HG02885 (cell line): ENCODE measurements around the gene SCMH1.
"Not testable (repeated sequence)": the region's sequence is repeated elsewhere in the genome, so short reads cannot be mapped to it uniquely, and the experiment has no call there.

Experiments
- ATAC-seq: cut with Tn5 transposase; IDR thresholded peaks from one replicate; pipeline ENCODE4 v1.9.1; 2021; ENCODE audit warnings: mild to moderate bottlenecking; ENCODE audit not compliant: unreplicated experiment, poor library complexity

Gene SCMH1

GRCh38 chr1:41255978-41256377 lies 13.9 kb upstream of the SCMH1 start:
- no peak for ATAC-seq

DNA sequence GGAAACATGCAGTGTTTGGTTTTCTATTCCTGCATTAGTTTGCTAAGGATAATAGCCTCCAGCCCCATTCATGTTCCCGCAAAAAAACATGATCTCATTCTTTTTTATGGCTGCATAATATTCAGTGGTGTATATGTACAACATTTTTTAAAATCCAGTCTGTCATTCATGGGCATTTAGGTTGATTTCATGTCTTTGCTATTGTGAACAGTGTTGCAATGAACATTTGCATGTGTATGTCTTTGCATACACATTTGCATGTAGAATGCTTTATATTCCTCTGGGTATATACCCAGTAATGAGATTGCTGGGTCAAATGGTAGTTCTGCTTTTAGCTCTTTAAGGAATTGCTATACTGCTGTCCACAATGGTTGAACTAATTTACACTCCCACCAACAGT lies 9.0 kb upstream of the SCMH1 start:
- not testable (repeated sequence) for ATAC-seq

DNA sequence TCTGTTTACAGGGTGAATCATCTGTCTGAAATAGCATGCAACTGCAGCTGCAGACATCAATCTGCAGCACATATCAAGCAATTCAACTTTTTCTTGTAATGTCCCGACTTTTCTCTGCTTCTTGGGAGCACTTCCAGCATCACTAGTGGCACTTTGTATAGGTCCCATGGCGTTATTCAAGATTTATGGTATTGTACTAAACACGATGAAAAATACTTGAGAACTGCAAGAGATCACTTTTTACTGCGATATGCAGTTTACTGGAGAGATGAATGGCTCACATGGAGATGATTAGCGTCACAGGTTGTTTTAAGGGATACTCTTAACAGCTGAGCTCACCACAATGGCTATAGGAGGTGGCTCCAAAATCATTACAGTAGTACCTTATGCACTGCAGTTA lies 7.2 kb upstream of the SCMH1 start:
- ATAC-seq: no peak

GRCh38 chr1:41246568-41246967 lies 4.5 kb upstream of the SCMH1 start:
- ATAC-seq: no peak

DNA sequence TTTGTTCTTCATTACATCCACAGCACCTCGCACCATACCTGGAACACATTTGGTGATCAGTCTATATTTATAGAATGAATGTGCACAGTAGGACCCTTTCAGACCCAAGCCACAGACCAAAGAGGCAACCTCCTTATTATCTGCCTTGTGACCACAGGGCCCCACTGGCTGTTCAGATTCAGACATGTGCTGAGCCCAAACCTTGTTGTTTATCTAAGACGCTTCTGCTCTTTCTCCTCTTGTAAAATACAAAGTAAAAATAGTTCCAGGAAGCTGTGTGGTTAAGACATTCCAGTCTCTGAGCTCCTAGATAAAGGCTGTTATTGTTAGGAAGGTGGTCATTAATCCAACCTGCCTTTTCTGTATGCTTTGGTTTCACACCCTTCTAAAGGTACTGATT lies 3.6 kb upstream of the SCMH1 start:
- no peak for ATAC-seq

GRCh38 chr1:41243079-41243385 lies 926 bp upstream of the SCMH1 start:
- no peak for ATAC-seq

GRCh38 chr1:41242342-41243078 lies 404 bp upstream of the SCMH1 start:
- peak; percentile 29 for ATAC-seq

GRCh38 chr1:41241354-41241748 lies 755 bp downstream of the SCMH1 start:
- peak; percentile 62 for ATAC-seq

- ATAC-seq: no peak
Measured at GRCh38 chr1:41240781-41241353, 1.2 kb downstream of the SCMH1 start.

GRCh38 chr1:41239988-41240610 lies 2.0 kb downstream of the SCMH1 start:
- ATAC-seq: no peak

DNA sequence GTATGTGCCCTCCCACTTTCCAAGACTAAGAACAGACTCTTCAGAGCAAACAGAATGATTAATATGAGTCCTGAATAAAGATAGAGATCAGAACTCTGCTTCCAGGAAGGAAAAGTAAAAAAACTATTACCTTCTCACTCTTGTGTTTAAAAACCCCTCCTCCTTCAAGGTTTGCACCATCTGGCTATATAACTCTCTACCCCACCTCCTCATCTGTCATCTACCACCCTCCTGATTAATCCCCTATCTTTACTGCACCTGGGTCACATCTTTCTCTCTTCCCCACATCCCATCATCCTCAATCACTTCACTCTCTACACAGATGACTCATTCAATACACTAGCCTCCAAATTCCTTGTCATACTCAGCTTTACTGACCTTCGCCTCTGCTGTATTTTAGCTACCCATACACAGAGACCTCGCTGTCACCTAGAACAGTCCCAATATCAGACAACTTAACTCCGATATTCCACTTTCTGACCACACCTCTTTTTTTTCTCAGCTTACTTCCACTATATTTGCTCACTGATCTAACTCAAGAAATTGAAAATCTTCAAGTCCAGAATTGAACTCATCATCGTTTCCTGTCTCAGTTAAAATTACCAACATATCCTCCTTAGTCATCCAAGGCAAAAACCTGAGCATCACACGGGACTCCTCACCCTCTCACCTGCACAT lies 3.7 kb downstream of the SCMH1 start:
- ATAC-seq: no peak

DNA sequence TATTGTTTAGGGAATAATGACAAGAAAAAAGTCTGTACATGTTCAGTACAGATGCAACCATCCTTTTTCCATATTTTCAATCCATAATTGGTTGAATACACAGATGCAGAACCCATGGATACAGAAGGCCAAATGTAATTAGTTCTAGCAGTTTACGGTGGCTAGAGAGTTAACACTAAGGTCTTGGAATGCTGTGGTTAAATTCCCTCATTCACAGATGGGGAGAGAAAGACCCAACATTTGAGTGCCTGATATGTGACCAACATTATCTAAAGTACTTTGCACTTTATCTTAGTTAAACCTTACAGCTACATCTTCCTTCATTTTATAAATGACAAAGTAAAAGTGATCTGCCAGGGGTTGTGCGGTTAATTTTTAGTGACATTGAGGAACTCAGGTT lies 5.3 kb downstream of the SCMH1 start:
- ATAC-seq: no peak

DNA sequence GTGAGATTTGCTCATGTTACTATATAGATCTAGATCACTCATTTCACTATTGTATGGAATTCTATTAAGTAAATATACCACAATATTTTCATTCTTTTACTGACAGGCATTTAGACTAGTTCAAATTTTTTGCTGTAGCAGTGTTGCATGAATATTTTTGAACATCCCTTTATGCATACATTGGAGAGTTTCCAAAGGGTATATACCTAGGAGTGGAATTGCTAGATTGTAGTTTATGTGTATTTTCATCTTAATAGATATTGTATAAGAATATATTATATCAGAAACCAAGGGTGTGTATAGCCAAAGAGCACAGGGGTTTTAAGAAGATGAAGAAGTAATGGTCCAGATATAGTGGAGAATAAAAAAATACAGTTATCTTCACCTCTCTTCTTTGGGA lies 6.2 kb downstream of the SCMH1 start:
- ATAC-seq: no peak

DNA sequence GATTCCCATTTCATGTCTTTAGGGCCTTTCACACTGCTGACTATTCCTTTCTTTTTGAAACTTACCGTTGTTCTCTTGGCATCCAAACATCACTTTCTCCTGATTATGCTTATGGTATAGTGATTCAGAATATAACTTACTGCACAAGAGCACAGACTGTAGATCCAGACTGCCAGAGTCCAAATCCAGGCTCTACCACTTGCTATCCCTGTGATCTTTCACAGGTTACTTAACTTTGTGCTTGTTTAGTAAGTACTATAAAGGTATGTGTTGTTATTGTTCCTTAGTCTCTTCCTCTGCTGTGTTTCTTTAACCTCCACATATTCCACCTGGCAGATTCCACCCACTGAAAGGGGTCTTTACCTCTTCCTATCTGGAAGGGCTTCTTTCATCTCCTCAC lies 8.4 kb downstream of the SCMH1 start:
- no peak for ATAC-seq

DNA sequence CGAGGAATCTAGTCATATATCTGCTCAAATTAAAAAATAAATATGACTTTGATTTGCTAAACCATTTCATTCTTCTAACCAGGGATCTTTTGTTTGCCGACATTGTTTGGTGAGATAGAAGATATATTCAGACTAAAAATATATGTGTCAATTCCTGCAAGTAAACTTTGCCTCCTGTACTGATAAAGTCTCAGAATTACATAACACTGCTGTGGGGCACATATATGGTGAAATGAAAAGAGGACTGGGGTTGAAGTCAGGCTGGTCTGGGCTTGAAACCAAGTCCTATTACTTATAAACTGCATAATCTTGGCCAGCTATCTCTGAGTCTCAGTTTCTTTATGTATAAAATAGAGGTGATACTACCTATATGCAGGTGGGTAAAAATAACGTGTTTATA lies 9.8 kb downstream of the SCMH1 start:
- no peak for ATAC-seq

GRCh38 chr1:41230656-41231055 lies 11.4 kb downstream of the SCMH1 start:
- no peak for ATAC-seq

- not testable (repeated sequence) for ATAC-seq
Measured at GRCh38 chr1:41229219-41229618, 12.9 kb downstream of the SCMH1 start.

GRCh38 chr1:41226815-41227434 lies 15.2 kb downstream of the SCMH1 start:
- ATAC-seq: no peak

- no peak for ATAC-seq
Measured at GRCh38 chr1:41225495-41225894, 16.6 kb downstream of the SCMH1 start.

- no peak for ATAC-seq
Measured at GRCh38 chr1:41222496-41222895, 19.6 kb downstream of the SCMH1 start.

GRCh38 chr1:41221995-41222394 lies 20.1 kb downstream of the SCMH1 start:
- no peak for ATAC-seq
